HEK293 (cell line): ENCODE measurements around the gene PCBP3.

Source experiments
- CTCF ChIA-PET: fragments of 350-600 bp; formaldehyde crosslinking; extraction: SDS; loops from one replicate; lab custom pipeline; 2021; ENCODE audit warnings: antibody characterized with exemption; lab: Yijun Ruan, JAX
- POLR2A ChIA-PET: fragments of 300-600 bp; formaldehyde crosslinking; extraction: SDS; loops from one replicate; lab custom pipeline; 2020; ENCODE audit warnings: antibody characterized with exemption, inconsistent platforms; lab: Yijun Ruan, JAX
- H3K27ac ChIP-seq: fragments of 200-500 bp; sonication (Bioruptor generic); 2 replicates; pipeline ENCODE4 v1.5.1; 2014; ENCODE audit warnings: low read depth, low read length, control low read depth, inconsistent platforms; ENCODE audit errors: extremely low read depth
- H3K36me3 ChIP-seq, 2 experiments: fragments of 200-500 bp in 1 of 2; sonication (Bioruptor generic) in 1 of 2; 1 replicate in 1 of 2; 2 replicates in 1 of 2; pipeline ENCODE4 v1.5.1; 2014 to 2017; ENCODE audit warnings: inconsistent platforms in 2 of 2, low read length in 2 of 2; ENCODE audit not compliant: control insufficient read depth in 2 of 2, insufficient read depth in 1 of 2
- H3K4me1 ChIP-seq: fragments of 200-500 bp; sonication (Bioruptor generic); 2 replicates; pipeline ENCODE4 v1.5.1; 2014; ENCODE audit warnings: mild to moderate bottlenecking, low read length, inconsistent platforms; ENCODE audit not compliant: control insufficient read depth, insufficient read depth
- H3K4me3 ChIP-seq: 2 replicates; pipeline ENCODE4 v1.5.1; 2011; ENCODE audit warnings: low read depth, mild to moderate bottlenecking, control low read depth, low read length, moderate library complexity
- H3K9me3 ChIP-seq: fragments of 200-500 bp; sonication (Bioruptor generic); 2 replicates; pipeline ENCODE4 v1.5.1; 2014; ENCODE audit warnings: low read depth, low read length, inconsistent platforms; ENCODE audit not compliant: control insufficient read depth, insufficient read depth
- GLI2 ChIP-seq: fragments of 450-650 bp; formaldehyde crosslinking; IDR thresholded peaks from 2 replicates; pipeline ENCODE4; 2017; ENCODE audit warnings: missing biosample characterization, missing genetic modification characterization, low read depth, borderline replicate concordance
- GLI4 ChIP-seq: fragments of 450-650 bp; formaldehyde crosslinking; IDR thresholded peaks from 2 replicates; pipeline ENCODE4 v1.5.1; 2016; ENCODE audit warnings: missing biosample characterization, missing genetic modification characterization
- SETDB1 ChIP-seq: IDR thresholded peaks from one replicate; pipeline ENCODE4 v1.6.1; 2017; ENCODE audit warnings: mild to moderate bottlenecking, low read length, moderate library complexity, mixed read lengths; ENCODE audit not compliant: insufficient read length
- TCF7L2 ChIP-seq: IDR thresholded peaks from 2 replicates; pipeline ENCODE4 v1.6.1; 2011; ENCODE audit warnings: low read depth, mild to moderate bottlenecking, inconsistent platforms, low read length, moderate library complexity, borderline replicate concordance
- ZBTB21 ChIP-seq: fragments of 450-650 bp; formaldehyde crosslinking; IDR thresholded peaks from 2 replicates; pipeline ENCODE4 v1.5.1; 2017; ENCODE audit warnings: missing biosample characterization, missing genetic modification characterization
- ZBTB8A ChIP-seq: fragments of 450-650 bp; formaldehyde crosslinking; IDR thresholded peaks from 2 replicates; pipeline ENCODE4 v1.5.1; 2016; ENCODE audit warnings: missing biosample characterization, missing genetic modification characterization
- ZFP41 ChIP-seq: fragments of 450-650 bp; formaldehyde crosslinking; IDR thresholded peaks from 2 replicates; pipeline ENCODE4 v1.5.1; 2016; ENCODE audit warnings: missing biosample characterization, missing genetic modification characterization, borderline replicate concordance
- ZNF10 ChIP-seq: fragments of 450-650 bp; formaldehyde crosslinking; IDR thresholded peaks from 2 replicates; pipeline ENCODE4 v1.5.1; 2017; ENCODE audit warnings: missing biosample characterization, missing genetic modification characterization
- ZNF133 ChIP-seq: fragments of 450-650 bp; formaldehyde crosslinking; IDR thresholded peaks from 2 replicates; pipeline ENCODE4 v1.5.1; 2016; ENCODE audit warnings: missing biosample characterization, missing genetic modification characterization
- ZNF148 ChIP-seq: fragments of 450-650 bp; formaldehyde crosslinking; IDR thresholded peaks from 2 replicates; pipeline ENCODE4 v1.5.0; 2017; ENCODE audit warnings: missing biosample characterization, missing genetic modification characterization, borderline replicate concordance
- ZNF174 ChIP-seq: fragments of 450-650 bp; formaldehyde crosslinking; IDR thresholded peaks from 2 replicates; pipeline ENCODE4 v1.5.0; 2017; ENCODE audit warnings: missing biosample characterization, mild to moderate bottlenecking, missing genetic modification characterization
- ZNF292 ChIP-seq: fragments of 450-650 bp; formaldehyde crosslinking; IDR thresholded peaks from 2 replicates; pipeline ENCODE4 v1.5.1; 2016; ENCODE audit warnings: low read depth, missing biosample characterization, missing genetic modification characterization, borderline replicate concordance
- ZNF350 ChIP-seq: fragments of 450-650 bp; formaldehyde crosslinking; IDR thresholded peaks from 2 replicates; pipeline ENCODE4 v1.5.0; 2017; ENCODE audit warnings: missing biosample characterization, mild to moderate bottlenecking, missing genetic modification characterization
- ZNF366 ChIP-seq: fragments of 450-650 bp; formaldehyde crosslinking; conservative IDR thresholded peaks from 2 replicates; pipeline ENCODE4 v1.5.1; 2016; ENCODE audit warnings: missing biosample characterization, missing genetic modification characterization
- ZNF501 ChIP-seq: fragments of 450-650 bp; formaldehyde crosslinking; IDR thresholded peaks from 2 replicates; pipeline ENCODE4 v1.5.1; 2016; ENCODE audit warnings: missing biosample characterization, missing genetic modification characterization
- ZNF518A ChIP-seq: fragments of 450-650 bp; formaldehyde crosslinking; conservative IDR thresholded peaks from 2 replicates; pipeline ENCODE4 v1.5.1; 2016; ENCODE audit warnings: low read depth, missing biosample characterization, missing genetic modification characterization
- ZNF629 ChIP-seq: fragments of 450-650 bp; formaldehyde crosslinking; IDR thresholded peaks from 2 replicates; pipeline ENCODE4 v1.5.1; 2017; ENCODE audit warnings: missing biosample characterization, missing genetic modification characterization
- ZNF654 ChIP-seq: fragments of 450-650 bp; formaldehyde crosslinking; IDR thresholded peaks from 2 replicates; pipeline ENCODE4 v1.5.1; 2016; ENCODE audit warnings: low read depth, missing biosample characterization, missing genetic modification characterization
- ZNF692 ChIP-seq: fragments of 450-650 bp; formaldehyde crosslinking; IDR thresholded peaks from 2 replicates; pipeline ENCODE4 v1.5.1; 2016; ENCODE audit warnings: missing biosample characterization, missing genetic modification characterization
- ZNF777 ChIP-seq: fragments of 450-650 bp; formaldehyde crosslinking; IDR thresholded peaks from 2 replicates; pipeline ENCODE4 v1.5.1; 2017; ENCODE audit warnings: missing biosample characterization, missing genetic modification characterization, borderline replicate concordance
- ZNF837 ChIP-seq: fragments of 450-650 bp; formaldehyde crosslinking; IDR thresholded peaks from 2 replicates; pipeline ENCODE4 v1.5.1; 2016; ENCODE audit warnings: missing biosample characterization, missing genetic modification characterization

PCBP3 gene

GRCh38 chr21:45837936-45838335 is 194.4 kb downstream of the PCBP3 start (continued):
- no peak for TF ChIP-seq ZNF692
- no peak for TF ChIP-seq ZNF518A (tag by site-specific recombination)
- no peak for TF ChIP-seq ZNF654
- no peak for TF ChIP-seq ZNF10 (tag by site-specific recombination)
- no peak for TF ChIP-seq ZNF148
- TF ChIP-seq ZNF501: no peak
- no peak for TF ChIP-seq ZNF174 (tag by site-specific recombination)
- no peak for TF ChIP-seq ZNF366 (tag by site-specific recombination)

- no peak overlapping the region for H3K4me3 ChIP-seq
- POLR2A ChIA-PET: no interaction called here
- CTCF ChIA-PET: no interaction called here
These were observed 195.1 kb downstream of the PCBP3 start for GRCh38 chr21:45838634-45839033.

GRCh38 chr21:45839274-45839673 is 195.7 kb downstream of the PCBP3 start:
- POLR2A ChIA-PET: no interaction called here
- H3K9me3 ChIP-seq: no peaks in the 10 kb centered on the region
- CTCF ChIA-PET: interaction anchor here (0.8 to 1.4 kb wide), 3 partner anchors 11 to 41 kb away, joined by 4 to 5 read pairs (median 5); no protein-coding TSS in a partner anchor
- no peak for TF ChIP-seq ZNF366 (tag by site-specific recombination)
- TF ChIP-seq ZNF133 (tag by site-specific recombination): peak; percentile 32; the same call in 1 of the 2 replicates
- no peak overlapping the region for H3K27ac ChIP-seq
- no peaks in the 10 kb centered on the region for H3K4me1 ChIP-seq
- H3K4me3 ChIP-seq: no peak overlapping the region
- H3K36me3 ChIP-seq: no peaks in the 10 kb centered on the region

More at GRCh38 chr21:45838634-45839033, 195.1 kb downstream of the PCBP3 start:
- Histone ChIP-seq H3K4me1 (no peaks in the 10 kb centered on the region), H3K9me3 (no peaks in the 10 kb centered on the region), H3K36me3 (no peaks in the 10 kb centered on the region), H3K27ac (no peak overlapping the region)
- no peak for TF ChIP-seq ZBTB8A
- no peak for TF ChIP-seq TCF7L2
- TF ChIP-seq SETDB1: no peak
- TF ChIP-seq ZNF777 (tag by site-specific recombination): no peak
- no peak for TF ChIP-seq ZBTB21
- no peak for TF ChIP-seq ZNF837 (tag by site-specific recombination)
- no peak for TF ChIP-seq GLI2 (tag by site-specific recombination)
- no peak for TF ChIP-seq ZFP41 (tag by site-specific recombination)
- TF ChIP-seq GLI4 (tag by site-specific recombination): no peak
- TF ChIP-seq ZNF350: no peak
- TF ChIP-seq ZNF292 (tag by site-specific recombination): no peak
- no peak for TF ChIP-seq ZNF629
- TF ChIP-seq, all 188 proteins: peak for 0
